Psoas muscle (tissue), 8 donors: Measurements from ENCODE around the gene CBX3. TPM values are rescaled to one million over a fixed set of nuclear protein-coding genes. Genes with fewer than 3 reads are reported as not detected.
A peak's percentile ranks its signal among the peaks of the same experiment; 100 is the strongest.
"Not testable (repeated sequence)": the region's sequence is repeated elsewhere in the genome, so short reads cannot be mapped to it uniquely, and the experiment has no call there.

Source experiments
- ATAC-seq, 4 donors: fragments of 200-7000 bp; cut with Tn5 transposase; one replicate each; pipeline ENCODE4 v1.9.1; 2020; ENCODE audit warnings: moderate library complexity in 3 of 4, mild to moderate bottlenecking in 2 of 4
- DNase-seq, 2 donors: peaks; one replicate each; pipeline ENCODE4 v3.0.0-alpha.2; 2020
- H3K27ac ChIP-seq: fragments of 200-600 bp; one replicate; pipeline ENCODE4 v1.8.0; 2022
- H3K27me3 ChIP-seq, 3 donors: fragments of 200-600 bp in 1 of 3; one replicate each; pipeline versions ENCODE4 v1.6.1 to v1.8.0; 2013 to 2022; ENCODE audit warnings: low read length in 2 of 3, mild to moderate bottlenecking in 2 of 3, moderate library complexity in 1 of 3; ENCODE audit not compliant: insufficient read depth in 3 of 3
- H3K36me3 ChIP-seq, 2 donors: fragments of 200-600 bp in 1 of 2; one replicate each; pipeline versions ENCODE4 v1.6.1 to v1.8.0; 2013 to 2022; ENCODE audit warnings: low read depth in 1 of 2, mild to moderate bottlenecking in 1 of 2, moderate library complexity in 1 of 2; ENCODE audit not compliant: insufficient read depth in 1 of 2
- H3K4me1 ChIP-seq: fragments of 200-600 bp; one replicate; pipeline ENCODE4 v1.8.0; 2022
- H3K4me3 ChIP-seq: fragments of 200-600 bp; one replicate; pipeline ENCODE4 v1.8.0; 2022; ENCODE audit warnings: mild to moderate bottlenecking
- H3K9me3 ChIP-seq: fragments of 200-600 bp; one replicate; pipeline ENCODE4 v1.8.0; 2022
- CTCF ChIP-seq: fragments of 200-600 bp; IDR thresholded peaks from one replicate; pipeline ENCODE4 v1.8.0; 2022; ENCODE audit warnings: antibody characterized with exemption
- WGBS, 3 donors: extraction: QIAGEN DNeasy Blood & Tissue Kit; methylation state at CpG; one replicate each; pipeline versions ENCODE4 v1.1.6 to v1.1.7; 2013; 5-methylcytosine and 5-hydroxymethylcytosine counted together
- intact Hi-C, 2 donors: fragments of 100-400 bp; cut with DNase I; formaldehyde crosslinking; loops; one replicate each; pipeline versions ENCODE4 v1.11.0 to v1.14.2; 2022
- polyA plus RNA-seq, 3 donors: library from polyadenylated mRNA; stranded (reverse); fragments of 200-250 nt; gene quantifications; one replicate each; pipeline ENCODE4 v1.2.3, GENCODE V29; 2013
- total RNA-seq, 4 donors: library from RNA; stranded (reverse); fragmentation: NEBNext Ultra II Directional in 2 of 4; extraction: Animal tissue kit (Norgen Biotek cat#: 25700) in 2 of 4; gene quantifications; one replicate each; pipeline versions ENCODE4 v1.2.1 to v1.2.4, GENCODE V29; 2021 to 2023
- donor health status: healthy with polysubstance abuse.
- donor health status: DM: no; HTN: no; CAD: no; lungs with moderate emphysema.
- donor health status: Bipolar disorder and iron deficiency.
- donor health status: healthy.
- donor health status: DM: yes; HTN: yes; CAD: no.
- donor health status: DM: no; HTN: no; CAD: no.
- donor health status: DM: no; HTN: no; CAD: no.
- donor health status: DM: yes; HTN: yes; CAD: no.

Gene CBX3
- total and polyA plus RNA-seq, 7 donors, result 45.3 to 97.0 (median 71.6) TPM

GRCh38 chr7:26191233-26191973, 10.1 kb upstream of the CBX3 start:
- Histone ChIP-seq H3K9me3 (no peaks in the 10 kb centered on the region), H3K36me3 (peaks cover 32 to 100% of the 10 kb centered on the region in 2 donors), H3K27ac (no peak overlapping the region), H3K4me3 (no peak overlapping the region), H3K27me3 (no peaks in the 10 kb centered on the region), H3K4me1 (peaks cover 71% of the 10 kb centered on the region)
- no peak for TF ChIP-seq CTCF
- 80 to 83% (median 81%) methylated on average over 7 of the region's 7 CpGs for WGBS, 3 donors
- intact Hi-C loops, result loop anchor here in 1 of 2 donors (10.0 kb wide), 1 partner anchor 297 kb away; no protein-coding TSS in a partner anchor
- DNase-seq (no peak), ATAC-seq (no peak)

GRCh38 chr7:26191974-26192479, 9.5 kb upstream of the CBX3 start:
- Histone ChIP-seq H3K36me3 (peaks cover 33 to 100% of the 10 kb centered on the region in 2 donors), H3K4me1 (peaks cover 71% of the 10 kb centered on the region), H3K27me3 (no peaks in the 10 kb centered on the region), H3K9me3 (no peaks in the 10 kb centered on the region), H3K27ac (no peak overlapping the region), H3K4me3 (no peak overlapping the region)
- intact Hi-C loops, result loop anchor here in 1 of 2 donors (10.0 kb wide), 1 partner anchor 297 kb away; no protein-coding TSS in a partner anchor
- ATAC-seq (no peak), DNase-seq (no peak)
- TF ChIP-seq CTCF, result no peak
- 87 to 93% (median 93%) methylated on average over 1 of the region's 1 CpG for WGBS, 3 donors

GRCh38 chr7:26192485-26193087, 9.0 kb upstream of the CBX3 start:
- no peak for TF ChIP-seq CTCF
- H3K4me1 ChIP-seq, result peaks cover 72% of the 10 kb centered on the region
- H3K4me3 ChIP-seq, result no peak overlapping the region
- intact Hi-C loops, result loop anchor here in 1 of 2 donors (10.0 kb wide), 1 partner anchor 298 kb away; no protein-coding TSS in a partner anchor
- DNase-seq (no peak), ATAC-seq (no peak)
- H3K36me3 ChIP-seq, result peaks cover 33 to 100% of the 10 kb centered on the region in 2 donors
- 70 to 73% (median 73%) methylated on average over 3 of the region's 3 CpGs for WGBS, 3 donors
- no peaks in the 10 kb centered on the region for H3K9me3 ChIP-seq
- no peaks in the 10 kb centered on the region for H3K27me3 ChIP-seq
- no peak overlapping the region for H3K27ac ChIP-seq

- no peak for ATAC-seq
- intact Hi-C loops, result loop anchor here in 1 of 2 donors (10.0 kb wide), 1 partner anchor 299 kb away; no protein-coding TSS in a partner anchor
Measured at GRCh38 chr7:26193432-26194207, 7.9 kb upstream of the CBX3 start.

GRCh38 chr7:26194764-26195163, 6.8 kb upstream of the CBX3 start:
- intact Hi-C loops, result loop anchor here in 1 of 2 donors (5.0 to 10.0 kb wide), 2 partner anchors 300 to 973 kb away; partner anchors contain the start of gene HOXA9
- not testable (repeated sequence) for DNase-seq, H3K27me3 ChIP-seq, ATAC-seq, H3K27ac ChIP-seq, H3K9me3 ChIP-seq
- Histone ChIP-seq H3K4me1 (peaks cover 67% of the 10 kb centered on the region), H3K36me3 (peaks cover 21 to 91% of the 10 kb centered on the region in 2 donors), H3K4me3 (peak overlapping the region; percentile 90)
- WGBS, 3 donors, result 64 to 75% (median 73%) methylated on average over 11 of the region's 11 CpGs

More at GRCh38 chr7:26193432-26194207, 7.9 kb upstream of the CBX3 start:
- Histone ChIP-seq H3K36me3 (peaks cover 25 to 97% of the 10 kb centered on the region in 2 donors), H3K9me3 (no peaks in the 10 kb centered on the region), H3K4me3 (peak overlapping the region; percentile 90), H3K27me3 (no peaks in the 10 kb centered on the region), H3K27ac (no peak overlapping the region), H3K4me1 (peaks cover 70% of the 10 kb centered on the region)
- 74 to 79% (median 75%) methylated on average over 8 of the region's 8 CpGs for WGBS, 3 donors
- TF ChIP-seq CTCF, result no peak
- no peak for DNase-seq
